SK-N-DZ (cell line): Measurements from ENCODE around the gene SFMBT1.
A peak's percentile ranks its signal among the peaks of the same experiment; 100 is the strongest.
"Not testable (repeated sequence)": the region's sequence is repeated elsewhere in the genome, so short reads cannot be mapped to it uniquely, and the experiment has no call there.

Source experiments
- DNase-seq: peaks from one replicate; pipeline ENCODE4 v3.0.0-alpha.2; 2015; ENCODE audit warnings: low spot score

SFMBT1 gene

GRCh38 chr3:53073553-53074365 lies 27.9 kb upstream of the SFMBT1 start:
- DNase-seq = peak; percentile 48

- DNase-seq = peak; percentile 84
Observed at GRCh38 chr3:53072653-53073552, 27.0 kb upstream of the SFMBT1 start.

- DNase-seq = peak; percentile 30
Observed at GRCh38 chr3:53071882-53072431, 26.1 kb upstream of the SFMBT1 start.

GRCh38 chr3:53069422-53070068 lies 23.7 kb upstream of the SFMBT1 start:
- no peak for DNase-seq

GRCh38 chr3:53068176-53068575 lies 22.3 kb upstream of the SFMBT1 start:
- DNase-seq = no peak

- no peak for DNase-seq
Observed at GRCh38 chr3:53067567-53067966, 21.7 kb upstream of the SFMBT1 start.

GRCh38 chr3:53065841-53066480 lies 20.1 kb upstream of the SFMBT1 start:
- no peak for DNase-seq

GRCh38 chr3:53062905-53063304 lies 17.0 kb upstream of the SFMBT1 start:
- DNase-seq = no peak

GRCh38 chr3:53056442-53056841 lies 10.6 kb upstream of the SFMBT1 start:
- DNase-seq = peak; percentile 53

GRCh38 chr3:53054233-53054632 lies 8.4 kb upstream of the SFMBT1 start:
- not testable (repeated sequence) for DNase-seq

- no peak for DNase-seq
Observed at GRCh38 chr3:53051929-53052328, 6.1 kb upstream of the SFMBT1 start.

- DNase-seq = no peak
Observed at GRCh38 chr3:53049987-53050386, 4.1 kb upstream of the SFMBT1 start.

- DNase-seq = peak; percentile 44
Observed at GRCh38 chr3:53046171-53047170, 598 bp upstream of the SFMBT1 start.

- peak; percentile 30 for DNase-seq
Observed at GRCh38 chr3:53044711-53045517, 959 bp downstream of the SFMBT1 start.

- DNase-seq = no peak
Observed at GRCh38 chr3:53044371-53044710, 1.5 kb downstream of the SFMBT1 start.

- no peak for DNase-seq
Observed at GRCh38 chr3:53043738-53044137, 2.1 kb downstream of the SFMBT1 start.

- no peak for DNase-seq
Observed at GRCh38 chr3:53042651-53043050, 3.2 kb downstream of the SFMBT1 start.

- no peak for DNase-seq
Observed at GRCh38 chr3:53040351-53040820, 5.5 kb downstream of the SFMBT1 start.

GRCh38 chr3:53039376-53039752 lies 6.5 kb downstream of the SFMBT1 start:
- DNase-seq = no peak
